Neural cell (in vitro differentiated cells): ENCODE measurements around the gene ATG4D. TPM values are rescaled to one million over a fixed set of nuclear protein-coding genes. Genes with fewer than 3 reads are reported as not detected.

Experiments
- H2AFZ ChIP-seq: fragments of 200-600, 300-800 bp; sonication (generic), shearing (Covaris generic); 2 replicates; pipeline ENCODE4 v1.6.0; 2014; ENCODE audit warnings: low read depth, mild to moderate bottlenecking, antibody characterized with exemption, low read length, moderate library complexity
- H3F3A ChIP-seq: fragments of 200-600 bp; shearing (Covaris generic); 2 replicates; pipeline ENCODE4 v1.6.1; 2016; ENCODE audit warnings: mild to moderate bottlenecking, moderate library complexity, mixed read lengths, antibody characterized with exemption, low read length; ENCODE audit not compliant: insufficient read depth, poor library complexity, severe bottlenecking
- H3K27ac ChIP-seq: fragments of 200-600, 300-800 bp; sonication (generic), shearing (Covaris generic); 2 replicates; pipeline ENCODE4 v1.5.1; 2014; ENCODE audit warnings: mild to moderate bottlenecking, low read length, moderate library complexity
- H3K27me3 ChIP-seq: fragments of 300-800, 200-600 bp; sonication (generic), shearing (Covaris generic); 2 replicates; pipeline ENCODE4 v1.6.0; 2014; ENCODE audit warnings: mild to moderate bottlenecking, low read depth, low read length, moderate library complexity; ENCODE audit not compliant: insufficient read depth
- H3K36me3 ChIP-seq: fragments of 300-800, 200-600 bp; sonication (generic), shearing (Covaris generic); 2 replicates; pipeline ENCODE4 v1.5.1; 2014; ENCODE audit warnings: mild to moderate bottlenecking, antibody characterized with exemption, low read length, moderate library complexity; ENCODE audit not compliant: insufficient read depth
- H3K4me2 ChIP-seq: fragments of 300-800, 200-600 bp; sonication (generic), shearing (Covaris generic); 2 replicates; pipeline ENCODE4 v1.6.0; 2014; ENCODE audit warnings: mild to moderate bottlenecking, low read length
- H3K4me3 ChIP-seq: fragments of 300-800, 200-600 bp; sonication (generic), shearing (Covaris generic); 2 replicates; pipeline ENCODE4 v1.5.1; 2014; ENCODE audit warnings: mild to moderate bottlenecking, low read length, moderate library complexity
- H3K79me2 ChIP-seq: fragments of 200-600 bp; shearing (Covaris generic); replicated peaks from 2 replicates; pipeline ENCODE4 v1.6.0; 2014; ENCODE audit warnings: mild to moderate bottlenecking, low read length, moderate library complexity; ENCODE audit not compliant: insufficient read depth
- H3K9ac ChIP-seq: fragments of 300-800, 200-600 bp; sonication (generic), shearing (Covaris generic); 2 replicates; pipeline ENCODE4 v1.6.1; 2016; ENCODE audit warnings: mild to moderate bottlenecking, low read length, mixed read lengths
- H3K9me2 ChIP-seq: fragments of 200-600 bp; shearing (Covaris generic); 2 replicates; pipeline ENCODE4 v1.6.1; 2016; ENCODE audit warnings: mild to moderate bottlenecking, low read length, mixed read lengths; ENCODE audit not compliant: insufficient read depth
- H3K9me3 ChIP-seq: fragments of 200-600, 300-800 bp; sonication (generic), shearing (Covaris generic); 2 replicates; pipeline ENCODE4 v1.6.1; 2016; ENCODE audit warnings: mild to moderate bottlenecking, mixed run types, low read length, moderate library complexity, mixed read lengths
- H4K20me1 ChIP-seq: fragments of 200-600 bp; shearing (Covaris generic); 2 replicates; pipeline ENCODE4 v1.6.1; 2016; ENCODE audit warnings: mild to moderate bottlenecking, mixed run types; ENCODE audit not compliant: insufficient read depth
- CTCF ChIP-seq: fragments of 450-650 bp; IDR thresholded peaks from 2 replicates; pipeline ENCODE4 v1.5.1; 2014; ENCODE audit warnings: antibody characterized with exemption, mild to moderate bottlenecking, moderate library complexity; ENCODE audit not compliant: poor library complexity, severe bottlenecking
- EP300 ChIP-seq: fragments of 450-650 bp; conservative IDR thresholded peaks from 2 replicates; pipeline ENCODE4 v1.6.1; 2014; ENCODE audit warnings: antibody characterized with exemption, mild to moderate bottlenecking, moderate library complexity; ENCODE audit not compliant: poor library complexity, severe bottlenecking
- EZH2 ChIP-seq: fragments of 200-600, 300-800 bp; shearing (Covaris generic), sonication (generic); IDR thresholded peaks from 2 replicates; pipeline ENCODE4 v1.6.1; 2014; ENCODE audit warnings: antibody characterized with exemption, low read length, borderline replicate concordance, mild to moderate bottlenecking; ENCODE audit not compliant: insufficient read depth, poor library complexity, severe bottlenecking
- MXI1 ChIP-seq: fragments of 450-650 bp; conservative IDR thresholded peaks from 2 replicates; pipeline ENCODE4 v1.6.1; 2014; ENCODE audit warnings: antibody characterized with exemption, mild to moderate bottlenecking; ENCODE audit not compliant: poor library complexity, severe bottlenecking
- POLR2AphosphoS5 ChIP-seq: IDR thresholded peaks from 2 replicates; pipeline ENCODE4 v1.6.1; 2012
- RAD21 ChIP-seq: fragments of 450-650 bp; conservative IDR thresholded peaks from 2 replicates; pipeline ENCODE4 v1.6.1; 2014; ENCODE audit warnings: antibody characterized with exemption, mild to moderate bottlenecking, moderate library complexity
- REST ChIP-seq: IDR thresholded peaks from 2 replicates; pipeline ENCODE4 v1.6.1; 2012; ENCODE audit warnings: borderline replicate concordance
- SMC3 ChIP-seq: fragments of 450-650 bp; conservative IDR thresholded peaks from 2 replicates; pipeline ENCODE4 v1.6.1; 2014; ENCODE audit warnings: antibody characterized with exemption, mild to moderate bottlenecking, moderate library complexity; ENCODE audit not compliant: poor library complexity
- TAF1 ChIP-seq: IDR thresholded peaks from 2 replicates; pipeline ENCODE4 v1.6.1; 2012; ENCODE audit warnings: low read depth
- polyA plus RNA-seq: library from polyadenylated mRNA; depleted of rRNA; stranded (reverse); fragments of >200 nt; gene quantifications from 2 replicates; pipeline ENCODE4 v1.2.3, GENCODE V29; 2014

ATG4D gene
- polyA plus RNA-seq, 1 donor from 2014 or later: 50.2 TPM

GRCh38 chr19:10546817-10547216 is 3.1 kb downstream of the ATG4D start:
- H3K9me3 ChIP-seq: no peaks in the 10 kb centered on the region
- H3K9me2 ChIP-seq: no peaks in the 10 kb centered on the region
- no peak overlapping the region for H3K4me3 ChIP-seq
- no peak overlapping the region for H3K4me2 ChIP-seq
- H3K36me3 ChIP-seq: no peaks in the 10 kb centered on the region
- no peaks in the 10 kb centered on the region for H4K20me1 ChIP-seq
- TF ChIP-seq POLR2AphosphoS5 (no peak), EZH2 (no peak), RAD21 (no peak), EP300 (no peak), REST (no peak), TAF1 (no peak), MXI1 (no peak), CTCF (no peak), SMC3 (no peak)
- H3K9ac ChIP-seq: no peak overlapping the region
- no peaks in the 10 kb centered on the region for H3F3A ChIP-seq
- H2AFZ ChIP-seq: no peak overlapping the region
- no peaks in the 10 kb centered on the region for H3K27me3 ChIP-seq
- H3K27ac ChIP-seq: no peak overlapping the region
- peaks cover 16% of the 10 kb centered on the region for H3K79me2 ChIP-seq

GRCh38 chr19:10548746-10549276 is 5.1 kb downstream of the ATG4D start:
- peaks cover 16% of the 10 kb centered on the region for H3K79me2 ChIP-seq
- no peaks in the 10 kb centered on the region for H3K27me3 ChIP-seq
- no peak overlapping the region for H3K27ac ChIP-seq
- H3F3A ChIP-seq: no peaks in the 10 kb centered on the region
- no peak overlapping the region for H2AFZ ChIP-seq
- H3K4me3 ChIP-seq: no peak overlapping the region
- H3K9ac ChIP-seq: no peak overlapping the region
- H3K36me3 ChIP-seq: peaks cover 7% of the 10 kb centered on the region
- no peak for TF ChIP-seq MXI1
- TF ChIP-seq POLR2AphosphoS5: no peak
- TF ChIP-seq EZH2: no peak
- TF ChIP-seq SMC3: no peak
- TF ChIP-seq REST: no peak
- no peak for TF ChIP-seq TAF1
- H3K9me3 ChIP-seq: no peaks in the 10 kb centered on the region
- H4K20me1 ChIP-seq: no peaks in the 10 kb centered on the region
- no peak overlapping the region for H3K4me2 ChIP-seq
- no peaks in the 10 kb centered on the region for H3K9me2 ChIP-seq
